HEK293 (cell line): ENCODE measurements around the gene IL16.

Experiments
- CTCF ChIA-PET: fragments of 350-600 bp; formaldehyde crosslinking; extraction: SDS; loops from one replicate; lab custom pipeline; 2021; ENCODE audit warnings: antibody characterized with exemption; lab: Yijun Ruan, JAX
- POLR2A ChIA-PET: fragments of 300-600 bp; formaldehyde crosslinking; extraction: SDS; loops from one replicate; lab custom pipeline; 2020; ENCODE audit warnings: antibody characterized with exemption, inconsistent platforms; lab: Yijun Ruan, JAX
- H3K27ac ChIP-seq: fragments of 200-500 bp; sonication (Bioruptor generic); 2 replicates; pipeline ENCODE4 v1.5.1; 2014; ENCODE audit warnings: low read depth, low read length, control low read depth, inconsistent platforms; ENCODE audit errors: extremely low read depth
- H3K36me3 ChIP-seq, 2 experiments: fragments of 200-500 bp in 1 of 2; sonication (Bioruptor generic) in 1 of 2; 1 replicate in 1 of 2; 2 replicates in 1 of 2; pipeline ENCODE4 v1.5.1; 2014 to 2017; ENCODE audit warnings: inconsistent platforms in 2 of 2, low read length in 2 of 2; ENCODE audit not compliant: control insufficient read depth in 2 of 2, insufficient read depth in 1 of 2
- H3K4me1 ChIP-seq: fragments of 200-500 bp; sonication (Bioruptor generic); 2 replicates; pipeline ENCODE4 v1.5.1; 2014; ENCODE audit warnings: mild to moderate bottlenecking, low read length, inconsistent platforms; ENCODE audit not compliant: control insufficient read depth, insufficient read depth
- H3K4me3 ChIP-seq: 2 replicates; pipeline ENCODE4 v1.5.1; 2011; ENCODE audit warnings: low read depth, mild to moderate bottlenecking, control low read depth, low read length, moderate library complexity
- H3K9me3 ChIP-seq: fragments of 200-500 bp; sonication (Bioruptor generic); 2 replicates; pipeline ENCODE4 v1.5.1; 2014; ENCODE audit warnings: low read depth, low read length, inconsistent platforms; ENCODE audit not compliant: control insufficient read depth, insufficient read depth
- BCL11A ChIP-seq: fragments of 450-650 bp; formaldehyde crosslinking; IDR thresholded peaks from 2 replicates; pipeline ENCODE4 v1.5.1; 2016; ENCODE audit warnings: low read depth, missing biosample characterization, missing genetic modification characterization
- GFI1B ChIP-seq: fragments of 450-650 bp; formaldehyde crosslinking; IDR thresholded peaks from 2 replicates; pipeline ENCODE4 v1.5.1; 2016; ENCODE audit warnings: missing biosample characterization, missing genetic modification characterization
- MZF1 ChIP-seq: fragments of 450-650 bp; formaldehyde crosslinking; IDR thresholded peaks from 2 replicates; pipeline ENCODE4 v1.5.1; 2017; ENCODE audit warnings: missing biosample characterization, missing genetic modification characterization, borderline replicate concordance
- ZFP69B ChIP-seq: fragments of 450-650 bp; formaldehyde crosslinking; IDR thresholded peaks from 2 replicates; pipeline ENCODE4 v1.5.1; 2016; ENCODE audit warnings: missing biosample characterization, missing genetic modification characterization
- ZNF169 ChIP-seq: fragments of 450-650 bp; formaldehyde crosslinking; IDR thresholded peaks from 2 replicates; pipeline ENCODE4 v1.5.1; 2016; ENCODE audit warnings: missing biosample characterization, missing genetic modification characterization
- ZNF223 ChIP-seq: fragments of 450-650 bp; formaldehyde crosslinking; IDR thresholded peaks from 2 replicates; pipeline ENCODE4 v1.5.1; 2016; ENCODE audit warnings: missing biosample characterization, missing genetic modification characterization
- ZNF266 ChIP-seq: fragments of 450-650 bp; formaldehyde crosslinking; IDR thresholded peaks from 2 replicates; pipeline ENCODE4 v1.5.1; 2016; ENCODE audit warnings: missing biosample characterization, missing genetic modification characterization, low read depth
- ZNF302 ChIP-seq: fragments of 450-650 bp; formaldehyde crosslinking; IDR thresholded peaks from 2 replicates; pipeline ENCODE4 v1.5.1; 2016; ENCODE audit warnings: missing biosample characterization, missing genetic modification characterization, low read depth
- ZNF366 ChIP-seq: fragments of 450-650 bp; formaldehyde crosslinking; conservative IDR thresholded peaks from 2 replicates; pipeline ENCODE4 v1.5.1; 2016; ENCODE audit warnings: missing biosample characterization, missing genetic modification characterization
- ZNF596 ChIP-seq: fragments of 450-650 bp; IDR thresholded peaks from 2 replicates; pipeline ENCODE4 v1.5.0; 2018; ENCODE audit warnings: missing biosample characterization, mild to moderate bottlenecking, missing genetic modification characterization, moderate library complexity
- ZNF621 ChIP-seq: fragments of 450-650 bp; formaldehyde crosslinking; IDR thresholded peaks from 2 replicates; pipeline ENCODE4 v1.5.1; 2017; ENCODE audit warnings: missing biosample characterization, missing genetic modification characterization
- ZNF658 ChIP-seq: fragments of 450-650 bp; formaldehyde crosslinking; IDR thresholded peaks from 2 replicates; pipeline ENCODE4; 2016; ENCODE audit warnings: missing biosample characterization, missing genetic modification characterization
- ZNF768 ChIP-seq: fragments of 450-650 bp; formaldehyde crosslinking; IDR thresholded peaks from 2 replicates; pipeline ENCODE4 v1.5.1; 2018; ENCODE audit warnings: missing biosample characterization, mild to moderate bottlenecking, missing genetic modification characterization
- ZSCAN23 ChIP-seq: fragments of 450-650 bp; formaldehyde crosslinking; IDR thresholded peaks from 2 replicates; pipeline ENCODE4 v1.5.1; 2016; ENCODE audit warnings: missing biosample characterization, missing genetic modification characterization
- TF ChIP-seq, protein P1 (sequence below): fragments of 450-650 bp; formaldehyde crosslinking; IDR thresholded peaks from 2 replicates; pipeline ENCODE4 v1.5.1; 2017; ENCODE audit warnings: missing biosample characterization, missing genetic modification characterization
- TF ChIP-seq, protein P2 (sequence below): fragments of 450-650 bp; formaldehyde crosslinking; IDR thresholded peaks from 2 replicates; pipeline ENCODE4 v1.5.1; 2017; ENCODE audit warnings: missing biosample characterization, missing genetic modification characterization
- TF ChIP-seq, protein P3 (sequence below): fragments of 450-650 bp; formaldehyde crosslinking; IDR thresholded peaks from 2 replicates; pipeline ENCODE4 v1.5.1; 2017; ENCODE audit warnings: missing biosample characterization, missing genetic modification characterization
- TF ChIP-seq, protein P4 (sequence below): fragments of 450-650 bp; formaldehyde crosslinking; IDR thresholded peaks from 2 replicates; pipeline ENCODE4 v1.5.1; 2016; ENCODE audit warnings: missing biosample characterization, missing genetic modification characterization, low read depth

Gene IL16

DNA sequence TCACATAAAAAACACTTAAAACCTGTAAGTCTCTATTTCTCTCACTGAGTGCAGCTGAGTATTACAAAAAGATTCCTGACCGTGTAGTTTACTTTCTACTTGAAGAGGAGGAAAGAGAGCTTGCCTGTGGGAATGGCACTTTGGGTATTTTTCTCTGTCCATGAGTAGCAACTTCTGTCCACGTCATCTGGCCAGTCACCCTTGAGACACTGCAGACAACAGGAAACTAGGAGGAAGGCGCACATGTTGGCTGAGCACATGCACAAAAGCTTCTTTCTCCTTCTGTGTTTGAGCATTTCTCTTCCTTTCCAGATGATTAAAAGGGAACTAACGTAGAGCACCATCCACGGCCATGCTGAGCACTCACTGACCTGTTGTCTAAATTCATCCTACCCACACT lies 107.5 kb downstream of the IL16 start (continued):
- TF ChIP-seq, protein P1, sequence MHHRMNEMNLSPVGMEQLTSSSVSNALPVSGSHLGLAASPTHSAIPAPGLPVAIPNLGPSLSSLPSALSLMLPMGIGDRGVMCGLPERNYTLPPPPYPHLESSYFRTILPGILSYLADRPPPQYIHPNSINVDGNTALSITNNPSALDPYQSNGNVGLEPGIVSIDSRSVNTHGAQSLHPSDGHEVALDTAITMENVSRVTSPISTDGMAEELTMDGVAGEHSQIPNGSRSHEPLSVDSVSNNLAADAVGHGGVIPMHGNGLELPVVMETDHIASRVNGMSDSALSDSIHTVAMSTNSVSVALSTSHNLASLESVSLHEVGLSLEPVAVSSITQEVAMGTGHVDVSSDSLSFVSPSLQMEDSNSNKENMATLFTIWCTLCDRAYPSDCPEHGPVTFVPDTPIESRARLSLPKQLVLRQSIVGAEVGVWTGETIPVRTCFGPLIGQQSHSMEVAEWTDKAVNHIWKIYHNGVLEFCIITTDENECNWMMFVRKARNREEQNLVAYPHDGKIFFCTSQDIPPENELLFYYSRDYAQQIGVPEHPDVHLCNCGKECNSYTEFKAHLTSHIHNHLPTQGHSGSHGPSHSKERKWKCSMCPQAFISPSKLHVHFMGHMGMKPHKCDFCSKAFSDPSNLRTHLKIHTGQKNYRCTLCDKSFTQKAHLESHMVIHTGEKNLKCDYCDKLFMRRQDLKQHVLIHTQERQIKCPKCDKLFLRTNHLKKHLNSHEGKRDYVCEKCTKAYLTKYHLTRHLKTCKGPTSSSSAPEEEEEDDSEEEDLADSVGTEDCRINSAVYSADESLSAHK (tag by site-specific recombination) = no peak
- TF ChIP-seq ZNF366 (tag by site-specific recombination) (no peak), ZNF169 (tag by site-specific recombination) (no peak), ZNF658 (tag by site-specific recombination) (no peak), ZNF223 (tag by site-specific recombination) (no peak), ZNF302 (tag by site-specific recombination) (no peak), ZSCAN23 (no peak)
- TF ChIP-seq, protein P2, sequence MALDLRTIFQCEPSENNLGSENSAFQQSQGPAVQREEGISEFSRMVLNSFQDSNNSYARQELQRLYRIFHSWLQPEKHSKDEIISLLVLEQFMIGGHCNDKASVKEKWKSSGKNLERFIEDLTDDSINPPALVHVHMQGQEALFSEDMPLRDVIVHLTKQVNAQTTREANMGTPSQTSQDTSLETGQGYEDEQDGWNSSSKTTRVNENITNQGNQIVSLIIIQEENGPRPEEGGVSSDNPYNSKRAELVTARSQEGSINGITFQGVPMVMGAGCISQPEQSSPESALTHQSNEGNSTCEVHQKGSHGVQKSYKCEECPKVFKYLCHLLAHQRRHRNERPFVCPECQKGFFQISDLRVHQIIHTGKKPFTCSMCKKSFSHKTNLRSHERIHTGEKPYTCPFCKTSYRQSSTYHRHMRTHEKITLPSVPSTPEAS (tag by site-specific recombination) = no peak

DNA sequence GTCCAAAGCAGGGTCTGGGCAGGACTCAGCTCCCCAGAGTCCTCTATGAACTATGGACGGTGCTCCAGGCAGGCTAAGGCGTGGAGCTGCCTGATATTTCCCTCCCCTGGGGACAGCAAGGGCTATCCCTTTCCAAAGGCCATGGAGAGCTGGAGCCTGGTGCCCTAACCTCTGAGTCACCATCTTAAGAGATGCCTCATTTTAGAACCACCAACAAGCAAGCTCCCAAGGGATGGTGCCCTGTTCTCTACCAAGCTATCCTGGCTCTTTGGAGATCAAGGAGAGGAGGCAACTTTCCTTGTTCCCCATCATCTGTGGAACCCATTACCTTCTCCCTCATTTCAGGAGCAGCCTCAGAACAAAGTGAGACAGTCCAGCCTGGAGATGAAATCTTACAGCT lies 111.6 kb downstream of the IL16 start:
- H3K4me3 ChIP-seq = no peak overlapping the region
- POLR2A ChIA-PET = no interaction called here
- TF ChIP-seq, protein P3, sequence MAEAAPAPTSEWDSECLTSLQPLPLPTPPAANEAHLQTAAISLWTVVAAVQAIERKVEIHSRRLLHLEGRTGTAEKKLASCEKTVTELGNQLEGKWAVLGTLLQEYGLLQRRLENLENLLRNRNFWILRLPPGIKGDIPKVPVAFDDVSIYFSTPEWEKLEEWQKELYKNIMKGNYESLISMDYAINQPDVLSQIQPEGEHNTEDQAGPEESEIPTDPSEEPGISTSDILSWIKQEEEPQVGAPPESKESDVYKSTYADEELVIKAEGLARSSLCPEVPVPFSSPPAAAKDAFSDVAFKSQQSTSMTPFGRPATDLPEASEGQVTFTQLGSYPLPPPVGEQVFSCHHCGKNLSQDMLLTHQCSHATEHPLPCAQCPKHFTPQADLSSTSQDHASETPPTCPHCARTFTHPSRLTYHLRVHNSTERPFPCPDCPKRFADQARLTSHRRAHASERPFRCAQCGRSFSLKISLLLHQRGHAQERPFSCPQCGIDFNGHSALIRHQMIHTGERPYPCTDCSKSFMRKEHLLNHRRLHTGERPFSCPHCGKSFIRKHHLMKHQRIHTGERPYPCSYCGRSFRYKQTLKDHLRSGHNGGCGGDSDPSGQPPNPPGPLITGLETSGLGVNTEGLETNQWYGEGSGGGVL (tag by site-specific recombination) = no peak
- TF ChIP-seq GFI1B (tag by site-specific recombination) (no peak), ZNF366 (tag by site-specific recombination) (no peak), ZNF768 (no peak)
- H3K9me3 ChIP-seq = no peaks in the 10 kb centered on the region
- no peak overlapping the region for H3K27ac ChIP-seq
- peaks cover 0 to 20% of the 10 kb centered on the region in 2 experiments; a peak in 1 of 3 replicates for H3K36me3 ChIP-seq
- H3K4me1 ChIP-seq = no peaks in the 10 kb centered on the region
- CTCF ChIA-PET = interaction anchor here (0.8 to 2.8 kb wide), 2 partner anchors 41 to 43 kb away, joined by 3 to 9 read pairs; no protein-coding TSS in a partner anchor

DNA sequence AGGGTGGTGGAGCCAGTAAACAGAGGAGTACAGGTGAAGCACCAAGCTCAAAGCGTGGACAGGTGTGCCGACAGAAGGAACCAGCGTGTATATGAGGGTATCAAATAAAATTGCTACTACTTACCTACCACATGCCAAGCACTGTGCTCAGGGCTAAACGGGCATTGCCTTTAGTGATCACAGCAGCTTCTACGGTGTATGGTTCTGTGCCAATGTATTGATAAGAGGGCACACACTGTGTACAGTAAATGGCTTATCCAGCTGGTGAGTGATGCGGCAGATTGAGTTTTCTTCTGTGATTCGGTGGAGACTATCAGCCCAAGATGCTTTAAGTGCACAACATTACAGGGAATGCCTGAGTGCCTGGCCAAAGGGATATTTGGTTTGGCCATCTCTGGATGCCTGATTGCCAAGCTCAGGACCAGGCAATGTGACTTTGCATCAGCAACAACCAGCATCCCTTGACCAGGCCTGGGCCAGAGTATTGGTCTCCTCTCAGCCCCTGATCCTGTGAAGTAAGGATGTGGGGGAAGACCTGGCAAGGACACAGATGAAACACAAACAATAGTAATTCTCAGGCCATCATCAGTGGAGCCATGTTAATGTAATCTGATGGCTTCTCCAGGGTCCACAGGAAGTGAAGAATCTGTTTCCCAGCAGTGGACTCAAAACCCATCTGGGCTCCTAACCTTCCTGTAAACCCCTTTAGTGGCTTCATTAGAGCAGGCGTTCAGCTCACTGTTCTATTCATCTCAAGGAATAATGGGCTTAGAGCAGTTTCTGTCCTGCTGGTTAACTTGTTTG lies 113.2 kb downstream of the IL16 start:
- Histone ChIP-seq H3K27ac (no peak overlapping the region), H3K9me3 (no peaks in the 10 kb centered on the region), H3K4me1 (no peaks in the 10 kb centered on the region), H3K4me3 (no peak overlapping the region), H3K36me3 (peaks cover 0 to 21% of the 10 kb centered on the region in 2 experiments; a peak in 1 of 3 replicates)
- CTCF ChIA-PET = no interaction called here
- TF ChIP-seq MZF1 (tag by site-specific recombination) (no peak), ZNF266 (tag by site-specific recombination) (no peak), ZNF596 (no peak), ZNF621 (no peak), BCL11A (tag by site-specific recombination) (no peak), ZFP69B (tag by site-specific recombination) (no peak)
- TF ChIP-seq, protein P4, sequence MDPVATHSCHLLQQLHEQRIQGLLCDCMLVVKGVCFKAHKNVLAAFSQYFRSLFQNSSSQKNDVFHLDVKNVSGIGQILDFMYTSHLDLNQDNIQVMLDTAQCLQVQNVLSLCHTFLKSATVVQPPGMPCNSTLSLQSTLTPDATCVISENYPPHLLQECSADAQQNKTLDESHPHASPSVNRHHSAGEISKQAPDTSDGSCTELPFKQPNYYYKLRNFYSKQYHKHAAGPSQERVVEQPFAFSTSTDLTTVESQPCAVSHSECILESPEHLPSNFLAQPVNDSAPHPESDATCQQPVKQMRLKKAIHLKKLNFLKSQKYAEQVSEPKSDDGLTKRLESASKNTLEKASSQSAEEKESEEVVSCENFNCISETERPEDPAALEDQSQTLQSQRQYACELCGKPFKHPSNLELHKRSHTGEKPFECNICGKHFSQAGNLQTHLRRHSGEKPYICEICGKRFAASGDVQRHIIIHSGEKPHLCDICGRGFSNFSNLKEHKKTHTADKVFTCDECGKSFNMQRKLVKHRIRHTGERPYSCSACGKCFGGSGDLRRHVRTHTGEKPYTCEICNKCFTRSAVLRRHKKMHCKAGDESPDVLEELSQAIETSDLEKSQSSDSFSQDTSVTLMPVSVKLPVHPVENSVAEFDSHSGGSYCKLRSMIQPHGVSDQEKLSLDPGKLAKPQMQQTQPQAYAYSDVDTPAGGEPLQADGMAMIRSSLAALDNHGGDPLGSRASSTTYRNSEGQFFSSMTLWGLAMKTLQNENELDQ (tag by site-specific recombination) = no peak
- POLR2A ChIA-PET = no interaction called here
